HCT116 (cell line): ENCODE measurements around the gene COX6A2. TPM values are rescaled to one million over a fixed set of nuclear protein-coding genes. Genes with fewer than 3 reads are reported as not detected.

ENCODE experiments used
- ATAC-seq: fragments of 200-7000 bp; cut with Tn5 transposase; 2 replicates; pipeline ENCODE4 v1.9.1; 2020; ENCODE audit warnings: mild to moderate bottlenecking, moderate library complexity
- BruUV-seq: library from RNA; stranded (reverse); fragments of 400-500 nt; replicated peaks from 2 replicates; lab custom pipeline; 2021; lab: Mats Ljungman, UMichigan
- CTCF ChIA-PET: fragments of 300-600 bp; sonication (Branson Sonifier 250); formaldehyde crosslinking; loops from one replicate; lab custom pipeline; 2021; ENCODE audit warnings: antibody characterized with exemption; lab: Charles Lee
- POLR2A ChIA-PET: fragments of 300-600, 350-600 bp; sonication (Branson Sonifier 250); formaldehyde crosslinking; loops from one replicate; lab custom pipeline; 2021; ENCODE audit warnings: antibody characterized with exemption; lab: Charles Lee
- RAD21 ChIA-PET, 2 experiments: fragments of 300-600 bp; sonication (Branson Sonifier 250); formaldehyde crosslinking; loops; one replicate each; lab custom pipeline; 2023; ENCODE audit warnings: low total read pairs in 2 of 2; ENCODE audit not compliant: uncharacterized antibody in 2 of 2, unreplicated experiment in 2 of 2, low non-redundant PET in 1 of 2; lab: Charles Lee
- DNase-seq: peaks from one replicate; pipeline ENCODE4 v3.0.0-alpha.2; 2010; ENCODE audit warnings: low read depth, low spot score
- H2AFZ ChIP-seq: fragments of 200-600 bp; shearing (Covaris generic), sonication (generic); 2 replicates; pipeline ENCODE4 v1.6.1; 2017; ENCODE audit warnings: low read depth, mixed run types, mixed read lengths, antibody characterized with exemption, low read length; ENCODE audit not compliant: poor library complexity, severe bottlenecking
- H3K27ac ChIP-seq: 2 replicates; pipeline ENCODE4 v1.5.1; 2012; ENCODE audit warnings: low read depth, low read length
- H3K27me3 ChIP-seq: fragments of 200-600 bp; sonication (generic); 2 replicates; pipeline ENCODE4 v1.6.1; 2016; ENCODE audit warnings: mixed run types, low read length, mixed read lengths; ENCODE audit not compliant: insufficient read depth
- H3K36me3 ChIP-seq, 2 experiments: fragments of 200-500 bp in 1 of 2; fragments of 200-600 bp in 1 of 2; sonication (Bioruptor generic) in 1 of 2; sonication (generic) in 1 of 2; 2 replicates each; pipeline versions ENCODE4 v1.5.1 to v1.6.1; 2014 to 2016; ENCODE audit warnings: low read length in 2 of 2, inconsistent platforms in 1 of 2, mixed read lengths in 1 of 2, mixed run types in 1 of 2; ENCODE audit not compliant: insufficient read depth in 2 of 2, control insufficient read depth in 1 of 2
- H3K4me1 ChIP-seq, 2 experiments: fragments of 200-600 bp in 1 of 2; sonication (generic) in 1 of 2; 2 replicates each; pipeline versions ENCODE4 v1.5.1 to v1.6.1; 2012 to 2017; ENCODE audit warnings: low read length in 2 of 2, inconsistent platforms in 1 of 2, mild to moderate bottlenecking in 1 of 2, mixed read lengths in 1 of 2, mixed run types in 1 of 2, moderate library complexity in 1 of 2; ENCODE audit not compliant: insufficient read depth in 2 of 2, control insufficient read depth in 1 of 2
- H3K4me2 ChIP-seq: fragments of 200-600 bp; sonication (generic); 2 replicates; pipeline ENCODE4 v1.6.1; 2017; ENCODE audit warnings: mixed run types, low read length, mixed read lengths
- H3K4me3 ChIP-seq, 2 experiments: fragments of 200-600 bp in 1 of 2; sonication (generic) in 1 of 2; replicated peaks in 1 of 2; 2 replicates each; pipeline ENCODE4 v1.5.1; 2011 to 2016; ENCODE audit warnings: low read length in 2 of 2, control low read depth in 1 of 2, low read depth in 1 of 2, mild to moderate bottlenecking in 1 of 2, mixed read lengths in 1 of 2, mixed run types in 1 of 2
- H3K79me2 ChIP-seq: fragments of 200-600 bp; sonication (generic); 2 replicates; pipeline ENCODE4 v1.6.1; 2017; ENCODE audit warnings: mild to moderate bottlenecking, mixed run types, low read length, moderate library complexity, mixed read lengths; ENCODE audit not compliant: insufficient read depth
- H3K9ac ChIP-seq: fragments of 200-600 bp; sonication (generic); 2 replicates; pipeline ENCODE4 v1.6.1; 2016; ENCODE audit warnings: low read length, mixed read lengths
- H3K9me2 ChIP-seq: fragments of 200-600 bp; sonication (generic), shearing (Covaris generic); 2 replicates; pipeline ENCODE4 v1.6.1; 2017; ENCODE audit warnings: mixed run types, mild to moderate bottlenecking, moderate library complexity; ENCODE audit not compliant: insufficient read depth
- H3K9me3 ChIP-seq, 2 experiments: fragments of 200-500 bp in 1 of 2; fragments of 200-600 bp in 1 of 2; sonication (Bioruptor generic) in 1 of 2; sonication (generic) in 1 of 2; 2 replicates each; pipeline ENCODE4 v1.6.1; 2014 to 2017; ENCODE audit warnings: low read length in 2 of 2, mixed read lengths in 2 of 2, inconsistent platforms in 1 of 2, low read depth in 1 of 2, mild to moderate bottlenecking in 1 of 2, mixed run types in 1 of 2, moderate library complexity in 1 of 2; ENCODE audit not compliant: control insufficient read depth in 1 of 2, insufficient read depth in 1 of 2
- H4K20me1 ChIP-seq: fragments of 200-600 bp; sonication (generic), shearing (Covaris generic); 2 replicates; pipeline ENCODE4 v1.6.1; 2017; ENCODE audit warnings: mixed run types, mild to moderate bottlenecking, moderate library complexity; ENCODE audit not compliant: insufficient read depth
- EZH2 ChIP-seq: fragments of 200-600 bp; sonication (generic); IDR thresholded peaks from 2 replicates; pipeline ENCODE4 v1.6.1; 2017; ENCODE audit warnings: antibody characterized with exemption, mixed run types
- POLR2A ChIP-seq: IDR thresholded peaks from 2 replicates; pipeline ENCODE4 v1.7.0; 2011; ENCODE audit warnings: borderline replicate concordance; ENCODE audit not compliant: insufficient read depth, insufficient read length; ENCODE audit errors: extremely low read depth
- POLR2AphosphoS5 ChIP-seq: IDR thresholded peaks from 2 replicates; pipeline ENCODE4 v1.6.1; 2011; ENCODE audit warnings: mild to moderate bottlenecking, low read depth, low read length, moderate library complexity
- SIN3A ChIP-seq: IDR thresholded peaks from 2 replicates; pipeline ENCODE4 v1.6.1; 2012; ENCODE audit warnings: low read depth
- SP1 ChIP-seq: IDR thresholded peaks from 2 replicates; pipeline ENCODE4 v1.6.1; 2012; ENCODE audit warnings: low read depth
- YY1 ChIP-seq: IDR thresholded peaks from 2 replicates; pipeline ENCODE4 v1.6.1; 2011; ENCODE audit warnings: low read length, low read depth, moderate library complexity, mild to moderate bottlenecking; ENCODE audit not compliant: insufficient replicate concordance; ENCODE audit errors: extremely low read depth
- ZFX ChIP-seq: fragments of 450-650 bp; IDR thresholded peaks from 2 replicates; pipeline ENCODE4 v1.6.1; 2017
- intact Hi-C: fragments of 100-400 bp; cut with micrococcal nuclease; formaldehyde crosslinking; loops from 2 replicates; pipeline ENCODE4 v1.10.0; 2022
- total RNA-seq: library from RNA; stranded (reverse); gene quantifications from one replicate; pipeline ENCODE4 v1.2.1, GENCODE V29; 2021; ENCODE audit not compliant: unreplicated experiment
- TF ChIP-seq, protein P1 (sequence below): IDR thresholded peaks from 2 replicates; pipeline ENCODE4 v1.6.1; 2012
- TF ChIP-seq, protein P2 (sequence below): IDR thresholded peaks from 2 replicates; pipeline ENCODE4 v1.6.1; 2012

COX6A2 gene
- total RNA-seq, 1 experiment from 2014 or later: not detected

DNA sequence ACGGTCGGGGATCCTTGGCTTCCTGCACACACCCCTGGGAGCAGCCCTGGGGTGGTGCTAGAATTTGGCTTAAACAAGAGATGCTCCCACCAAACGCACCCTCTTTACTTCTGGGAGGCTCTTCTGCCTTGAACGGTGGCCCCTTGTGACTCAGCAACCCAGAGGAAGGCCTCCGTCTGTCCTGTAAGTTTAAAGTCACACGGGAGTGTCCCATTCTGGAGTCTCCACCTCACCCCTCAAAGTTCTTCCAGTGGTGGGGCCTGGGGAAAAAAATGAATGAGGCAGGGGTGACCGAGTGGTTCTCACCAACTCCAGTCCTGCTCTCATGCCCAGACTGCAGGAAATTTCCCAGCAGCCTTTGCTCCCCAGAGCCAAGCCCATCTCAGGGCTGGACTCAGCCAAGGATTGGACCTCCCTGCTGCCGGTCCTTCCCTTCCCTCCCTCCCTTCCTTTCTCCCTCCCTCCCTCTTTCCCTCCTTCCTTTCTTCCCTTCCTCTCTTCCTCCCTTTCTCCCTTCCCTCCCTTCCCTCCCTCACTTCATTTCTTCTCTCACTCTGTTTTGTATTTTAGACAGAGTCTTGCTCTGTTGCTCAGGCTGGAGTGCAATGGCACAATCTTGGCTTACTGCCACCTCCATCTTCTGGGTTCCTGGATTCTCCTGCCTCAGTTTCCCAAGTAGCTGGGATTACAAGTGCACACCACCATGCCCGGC lies 23.7 kb downstream of the COX6A2 start:
- peak overlapping the region; percentile 88 for H3K4me2 ChIP-seq
- intact Hi-C loops: no loop called here

DNA sequence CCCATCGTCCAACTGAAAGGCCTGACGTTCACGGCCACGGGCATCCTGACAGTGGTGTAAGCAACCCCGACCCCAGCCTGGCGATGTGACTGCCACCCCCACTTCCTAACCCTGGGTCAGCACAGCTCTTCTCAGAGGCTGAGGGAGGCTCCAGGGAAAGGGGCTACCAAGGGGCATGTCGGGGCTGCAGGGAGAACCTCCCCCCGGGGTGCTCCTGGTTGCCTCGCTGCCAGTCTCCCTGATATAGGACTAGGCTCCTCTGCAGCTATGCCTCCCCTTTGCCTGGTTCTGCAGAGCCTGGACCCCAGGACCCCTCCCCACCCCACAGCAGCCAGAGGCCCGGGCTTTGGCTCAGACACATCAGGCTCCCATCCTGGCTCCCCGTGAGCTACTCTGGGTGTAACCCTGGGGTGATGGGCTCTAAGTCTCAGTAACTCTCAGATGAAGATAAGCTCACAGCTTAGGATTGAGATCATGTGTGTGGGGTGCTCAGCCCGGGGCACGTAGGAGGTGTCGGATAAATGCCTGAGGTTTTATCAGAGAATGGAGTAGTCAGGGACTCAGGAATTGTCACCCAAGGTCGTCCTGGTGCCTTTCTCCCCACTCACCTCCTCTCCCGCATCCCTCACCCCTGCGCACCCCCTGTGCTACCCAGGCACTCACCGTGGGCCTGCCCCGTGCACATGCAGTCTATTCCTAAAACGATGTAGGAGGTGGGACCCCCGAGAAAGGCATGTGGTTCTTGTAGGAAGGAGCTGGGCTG lies 24.4 kb downstream of the COX6A2 start:
- intact Hi-C loops: no loop called here
- TSS peak; percentile 83 for BruUV-seq
- H3K79me2 ChIP-seq: peaks cover 36% of the 10 kb centered on the region
- TF ChIP-seq ZFX (no peak), SIN3A (0 out of 2 replicates have a peak, but pooled peaks have one; percentile 15)
- H3K9me3 ChIP-seq: peaks cover 0 to 7% of the 10 kb centered on the region in 2 experiments; a peak in 1 of 4 replicates
- peak overlapping the region; percentile 69 for H3K27ac ChIP-seq
- peak overlapping the region; percentile 83 for H3K9ac ChIP-seq
- CTCF ChIA-PET: no interaction called here
- peak overlapping the region; percentile 78 to 97 for H3K4me3 ChIP-seq
- H3K9me2 ChIP-seq: no peaks in the 10 kb centered on the region
- H3K27me3 ChIP-seq: no peaks in the 10 kb centered on the region
- POLR2A ChIA-PET: no interaction called here
- no peak overlapping the region for H2AFZ ChIP-seq
- RAD21 ChIA-PET: no interaction called here
- DNase-seq (no peak), ATAC-seq (peak; percentile 23)
- H3K4me1 ChIP-seq: peaks cover 9 to 18% of the 10 kb centered on the region in 2 experiments
- peaks cover 0 to 14% of the 10 kb centered on the region in 2 experiments; a peak in 1 of 4 replicates for H3K36me3 ChIP-seq
- no peaks in the 10 kb centered on the region for H4K20me1 ChIP-seq
- peak overlapping the region; percentile 88 for H3K4me2 ChIP-seq

More for the DNA sequence above, 23.7 kb downstream of the COX6A2 start:
- peaks cover 0 to 8% of the 10 kb centered on the region in 2 experiments; a peak in 1 of 4 replicates for H3K36me3 ChIP-seq
- ChIA-PET RAD21 (no interaction called here), CTCF (no interaction called here), POLR2A (no interaction called here)
- BruUV-seq: no TSS peak
- no peak overlapping the region for H2AFZ ChIP-seq
- H4K20me1 ChIP-seq: no peaks in the 10 kb centered on the region
- no peaks in the 10 kb centered on the region for H3K27me3 ChIP-seq
- no peaks in the 10 kb centered on the region for H3K9me2 ChIP-seq
- peaks cover 36% of the 10 kb centered on the region for H3K79me2 ChIP-seq
- H3K4me3 ChIP-seq: peak overlapping the region; percentile 78 to 97
- TF ChIP-seq, protein P1, sequence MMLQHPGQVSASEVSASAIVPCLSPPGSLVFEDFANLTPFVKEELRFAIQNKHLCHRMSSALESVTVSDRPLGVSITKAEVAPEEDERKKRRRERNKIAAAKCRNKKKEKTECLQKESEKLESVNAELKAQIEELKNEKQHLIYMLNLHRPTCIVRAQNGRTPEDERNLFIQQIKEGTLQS: no peak
- TF ChIP-seq, protein P2, sequence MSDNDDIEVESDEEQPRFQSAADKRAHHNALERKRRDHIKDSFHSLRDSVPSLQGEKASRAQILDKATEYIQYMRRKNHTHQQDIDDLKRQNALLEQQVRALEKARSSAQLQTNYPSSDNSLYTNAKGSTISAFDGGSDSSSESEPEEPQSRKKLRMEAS: peak; percentile 31; the same call in 1 of the 2 replicates
- TF ChIP-seq POLR2AphosphoS5 (peak; percentile 97), ZFX (peak; percentile 56; the same call in 1 of the 2 replicates), SP1 (peak; percentile 55), EZH2 (no peak), POLR2A (peak; percentile 93), YY1 (peak; percentile 9)
- ATAC-seq: peak; percentile 99
- peak overlapping the region; percentile 69 for H3K27ac ChIP-seq
- H3K4me1 ChIP-seq: peaks cover 9 to 22% of the 10 kb centered on the region in 2 experiments
- peaks cover 0 to 7% of the 10 kb centered on the region in 2 experiments; a peak in 1 of 4 replicates for H3K9me3 ChIP-seq
- peak overlapping the region; percentile 83 for H3K9ac ChIP-seq
- DNase-seq: peak; percentile 67
